ENCODE data around the gene MPP3.
A peak's percentile ranks its signal among the peaks of the same experiment; 100 is the strongest.
"Not testable (repeated sequence)": the region's sequence is repeated elsewhere in the genome, so short reads cannot be mapped to it uniquely, and the experiment has no call there.

Gene MPP3

DNA sequence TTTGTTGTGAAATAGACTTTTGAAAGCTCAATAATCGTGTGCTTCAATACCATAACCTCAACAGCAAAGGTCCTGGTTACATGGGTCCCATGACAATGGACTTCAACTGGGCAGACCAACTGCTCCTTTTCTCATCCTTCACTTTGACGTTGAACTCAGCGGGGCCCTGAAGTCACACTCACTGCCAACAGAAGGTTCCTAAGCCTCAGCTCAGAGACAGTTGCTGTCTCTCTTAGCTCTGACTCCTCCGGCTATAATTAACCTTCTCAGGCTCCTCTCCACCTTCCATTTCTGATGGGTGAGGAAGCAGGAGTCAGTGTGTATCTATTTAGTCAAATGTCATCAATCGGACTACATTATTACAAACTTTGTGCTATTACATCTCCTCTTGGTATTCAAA is 23.8 kb downstream of the MPP3 start:
- DNase-seq (ENCODE audit: low spot score) = no peak
- no peak for FAIRE-seq

GRCh38 chr17:43808076-43808475 is 24.9 kb downstream of the MPP3 start:
- FAIRE-seq = no peak
- DNase-seq (ENCODE audit: low spot score) = no peak

DNA sequence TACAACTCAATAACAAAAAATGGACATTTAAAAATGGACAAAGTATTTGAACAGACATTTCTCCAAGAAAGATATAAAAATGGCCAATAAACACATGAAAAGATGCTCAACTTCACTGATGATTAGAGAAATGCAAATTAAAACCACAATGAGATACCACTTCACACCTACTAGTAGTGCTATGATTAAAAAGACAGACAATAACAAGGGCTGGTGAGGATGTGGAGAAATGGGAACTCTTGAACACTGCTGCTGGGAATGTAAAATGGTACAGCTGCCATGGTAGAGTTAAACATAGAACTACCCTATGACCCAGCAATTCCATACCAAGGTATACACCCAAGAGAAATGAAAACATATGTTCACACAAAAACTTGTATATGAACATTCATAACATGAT is 27.8 kb downstream of the MPP3 start:
- DNase-seq (ENCODE audit: low spot score) = no peak
- FAIRE-seq = no peak

DNA sequence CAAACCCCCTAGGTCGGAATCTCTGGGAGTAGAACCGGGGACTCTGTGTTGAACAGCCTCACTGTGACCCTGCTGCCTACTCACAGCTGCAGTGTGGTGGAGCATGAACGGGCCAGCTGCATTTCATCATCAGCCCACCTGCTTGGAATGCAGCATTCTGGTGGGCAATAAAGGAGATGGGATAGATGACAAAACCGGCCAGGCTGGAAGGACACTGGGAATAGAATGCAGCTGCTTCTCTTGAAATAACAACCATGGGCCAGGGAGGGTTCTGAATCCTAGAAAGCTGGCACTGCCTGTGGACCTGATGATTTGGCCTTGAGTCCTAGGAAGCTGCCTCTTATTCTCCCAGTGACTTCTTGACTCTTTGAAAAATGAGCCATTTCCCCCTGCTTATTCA is 29.2 kb downstream of the MPP3 start:
- FAIRE-seq (no peak), DNase-seq (ENCODE audit: low spot score) (no peak)

GRCh38 chr17:43801844-43802243 is 31.1 kb downstream of the MPP3 start:
- DNase-seq (ENCODE audit: low spot score) = no peak
- no peak for FAIRE-seq

- FAIRE-seq = no peak
Observed at GRCh38 chr17:43800736-43801135, 32.2 kb downstream of the MPP3 start.

DNA sequence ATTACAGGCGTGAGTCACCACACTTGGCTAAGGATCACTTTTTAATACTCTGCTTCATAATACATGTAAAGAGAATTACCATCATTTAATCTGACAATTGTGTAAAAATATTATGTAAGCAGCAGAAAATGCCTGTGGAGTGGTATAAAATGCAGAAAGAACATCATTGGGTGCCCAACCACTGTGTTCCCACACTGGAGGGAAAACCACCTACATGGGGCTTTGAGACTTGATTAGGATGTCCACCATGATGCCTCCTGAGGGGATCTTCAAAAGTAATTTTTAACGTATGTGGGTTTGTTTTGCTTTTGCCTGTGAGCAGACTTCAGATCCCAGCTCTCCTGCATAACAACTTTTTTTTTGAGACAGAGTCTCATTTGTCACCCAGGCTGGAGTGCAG is 33.9 kb downstream of the MPP3 start:
- no peak for DNase-seq (ENCODE audit: low spot score)
- FAIRE-seq = no peak

More at GRCh38 chr17:43800736-43801135, 32.2 kb downstream of the MPP3 start:
- no peak for DNase-seq (ENCODE audit: low spot score)

- DNase-seq (ENCODE audit: low spot score); FAIRE-seq: not testable (repeated sequence)
Observed at GRCh38 chr17:43798024-43798423, 34.9 kb downstream of the MPP3 start.

GRCh38 chr17:43792668-43793067 is 40.3 kb downstream of the MPP3 start:
- not testable (repeated sequence) for FAIRE-seq; DNase-seq (ENCODE audit: low spot score)

DNA sequence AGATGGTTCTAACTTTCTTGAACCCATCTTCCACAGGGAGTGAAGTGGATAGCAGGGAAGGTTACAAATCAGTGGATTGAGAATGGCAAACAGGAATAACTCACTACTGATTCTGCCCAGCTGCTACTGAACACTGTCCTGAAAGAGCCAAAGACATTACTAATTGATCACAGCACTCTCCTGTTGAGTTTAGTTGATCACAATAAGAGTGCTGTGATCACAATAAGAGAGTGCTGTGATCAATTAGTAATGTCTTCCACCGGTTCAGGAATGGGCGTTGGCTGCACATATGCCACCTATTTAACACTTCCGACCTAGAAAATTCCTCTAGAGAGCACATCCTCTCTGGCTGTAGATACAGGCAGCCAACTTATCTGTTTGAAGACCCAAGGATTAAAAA is 41.4 kb downstream of the MPP3 start:
- DNase-seq (ENCODE audit: low spot score) = peak; percentile 61
- peak; percentile 56 for FAIRE-seq

DNA sequence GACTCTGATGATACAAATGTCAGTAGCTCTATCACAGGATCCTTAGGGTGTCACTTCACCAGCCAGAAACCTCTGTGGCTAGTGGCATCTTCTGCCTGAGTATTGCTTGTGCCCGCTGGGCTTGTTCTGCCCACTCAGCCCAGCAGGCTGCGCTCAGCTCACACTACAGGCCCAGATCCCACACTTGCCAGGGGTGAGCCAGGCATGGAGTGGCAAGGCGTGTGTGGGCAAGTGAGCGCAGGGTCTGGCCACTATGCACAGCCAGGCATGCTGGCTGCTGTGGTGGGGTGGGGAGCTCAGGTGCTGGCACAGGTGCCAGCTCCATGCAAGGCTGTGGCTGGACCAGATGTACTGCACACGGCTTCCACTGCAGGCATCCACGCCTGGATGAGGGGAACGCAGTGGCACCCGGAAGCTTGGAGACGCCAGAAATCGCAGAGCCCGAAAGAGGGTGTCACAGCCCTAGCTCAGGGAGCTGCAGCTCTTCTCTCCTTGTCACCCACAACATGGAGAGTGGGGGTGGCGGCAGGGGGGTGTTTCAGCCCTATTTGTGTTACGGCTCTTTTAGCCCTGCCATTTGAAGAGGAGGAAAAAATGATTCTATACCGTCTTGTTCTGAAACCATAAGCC is 42.5 kb downstream of the MPP3 start:
- DNase-seq (ENCODE audit: low spot score) (no peak), FAIRE-seq (no peak)

DNA sequence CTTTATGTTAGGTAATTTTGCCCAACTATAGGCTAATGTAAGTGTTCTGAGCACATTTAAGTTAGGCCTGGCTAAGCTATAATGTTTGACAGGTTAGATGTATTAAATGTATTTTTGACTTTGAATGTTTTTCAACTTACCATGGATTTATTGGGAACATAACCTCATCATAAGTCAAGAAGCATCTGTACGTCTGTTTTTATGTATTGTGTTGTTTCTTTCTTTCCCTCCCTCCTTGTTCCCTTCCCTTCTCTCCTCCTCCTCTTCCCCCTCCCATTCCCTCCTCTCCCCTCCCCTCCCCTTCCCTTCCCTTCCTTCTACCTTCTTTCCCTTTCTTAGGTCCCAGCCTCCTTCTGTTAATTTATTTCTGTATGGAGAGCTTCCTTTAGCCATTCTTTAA is 43.5 kb downstream of the MPP3 start:
- FAIRE-seq (no peak), DNase-seq (ENCODE audit: low spot score) (no peak)

- DNase-seq (ENCODE audit: low spot score) (no peak), FAIRE-seq (no peak)
Observed at GRCh38 chr17:43788540-43788939, 44.4 kb downstream of the MPP3 start.

GRCh38 chr17:43787728-43788127 is 45.2 kb downstream of the MPP3 start:
- FAIRE-seq = no peak

GRCh38 chr17:43784628-43785101 is 48.3 kb downstream of the MPP3 start:
- no peak for DNase-seq (ENCODE audit: low spot score)
- FAIRE-seq = peak; percentile 37

More at GRCh38 chr17:43787728-43788127, 45.2 kb downstream of the MPP3 start:
- no peak for DNase-seq (ENCODE audit: low spot score)

- FAIRE-seq = no peak
- DNase-seq (ENCODE audit: low spot score) = no peak
Observed at GRCh38 chr17:43784068-43784467, 48.9 kb downstream of the MPP3 start.

GRCh38 chr17:43782913-43783680 is 49.8 kb downstream of the MPP3 start:
- no peak for DNase-seq (ENCODE audit: low spot score)
- no peak for FAIRE-seq

- DNase-seq (ENCODE audit: low spot score) = no peak
- FAIRE-seq = no peak
Observed at GRCh38 chr17:43780135-43780534, 52.8 kb downstream of the MPP3 start, which contains the start of gene CFAP97D1. Gene CFAP97D1, plus strand, starts transcription at chr17:43780435. Its CDS starts 28 bp downstream, at chr17:43780463.

GRCh38 chr17:43779145-43780125 is 53.5 kb downstream of the MPP3 start:
- DNase-seq (ENCODE audit: low spot score) (no peak), FAIRE-seq (no peak)

DNA sequence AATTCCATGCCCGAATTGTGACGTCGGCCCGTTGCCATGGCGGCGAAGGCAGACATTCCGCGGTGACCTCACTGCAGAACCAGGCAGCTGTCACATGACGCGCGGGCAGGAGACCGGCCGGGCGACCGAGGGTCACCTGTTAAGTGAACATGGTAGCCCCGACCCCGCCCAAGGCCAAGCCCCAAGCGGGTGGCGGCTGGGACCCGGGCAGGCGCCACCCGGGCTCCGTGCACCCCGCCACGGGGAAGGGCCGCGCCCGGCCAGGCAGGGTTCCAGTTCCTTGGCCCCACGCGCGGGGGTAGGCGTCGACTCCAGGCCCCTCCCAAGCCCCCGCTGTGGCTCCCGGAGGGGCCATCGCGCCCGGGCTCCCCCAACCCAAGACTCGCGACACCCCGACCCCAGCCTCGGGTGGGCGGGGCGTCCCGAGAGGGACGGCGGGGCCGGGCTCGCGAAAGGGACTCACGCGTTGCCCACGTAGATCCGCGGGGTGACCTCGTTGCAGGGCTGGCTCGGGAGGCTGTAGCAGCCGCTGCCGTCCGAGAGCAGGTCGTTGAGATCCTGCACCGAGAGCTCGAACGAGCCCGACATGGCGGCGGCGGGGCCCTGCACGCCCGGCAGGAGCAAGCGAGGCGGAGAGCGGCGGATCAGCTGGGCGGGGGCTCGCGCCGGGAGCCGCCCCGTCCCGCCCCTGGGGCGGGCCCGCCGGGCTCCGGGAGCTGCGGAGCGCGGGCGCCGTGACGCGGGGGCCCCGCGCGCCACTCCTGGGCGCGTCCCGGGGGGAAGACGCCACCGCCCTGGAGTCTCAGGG is 54.4 kb downstream of the MPP3 start, which contains the start of gene DUSP3:
Gene DUSP3, minus strand, starts transcription at position 641 of the 808 bp plus-strand sequence. Its CDS starts 53 bp downstream, at position 588.
- FAIRE-seq (no peak), DNase-seq (ENCODE audit: low spot score) (peak; percentile 97)

Data from urothelium cell line (cell line).